ENCODE measurements around the gene AJAP1. TPM values are rescaled to one million over a fixed set of nuclear protein-coding genes. Genes with fewer than 3 reads are reported as not detected.

The AJAP1 gene
- total RNA-seq, 1 donor from 2014 or later: 7.3 TPM

- DNase-seq: no peak
Observed at GRCh38 chr1:4838231-4838630, 183.8 kb downstream of the AJAP1 start.
